Measurements from ENCODE around the gene ABL1. TPM values are rescaled to one million over a fixed set of nuclear protein-coding genes. Genes with fewer than 3 reads are reported as not detected.

The ABL1 gene
- total RNA-seq, 1 donor from 2014 or later = 113 TPM

- Mint-ChIP-seq H3K4me1 (ENCODE audit: low read depth) (no peaks in the 10 kb centered on the region), H3K4me3 (ENCODE audit: low read depth) (no peak overlapping the region), H3K27me3 (peaks cover 7% of the 10 kb centered on the region), H3K27ac (no peak overlapping the region), H3K36me3 (ENCODE audit: insufficient read depth) (no peaks in the 10 kb centered on the region), H3K9me3 (ENCODE audit: low read depth) (no peaks in the 10 kb centered on the region)
- DNase-seq (ENCODE audit: low spot score, unreplicated experiment) = no peak
- TF ChIP-seq CTCF (IDR thresholded peaks at IDR 0.05; ENCODE audit: unreplicated experiment) = no peak
Measured at GRCh38 chr9:130914417-130915095, 79.5 kb downstream of the ABL1 start.

GRCh38 chr9:130915096-130915447 lies 80.0 kb downstream of the ABL1 start:
- DNase-seq (ENCODE audit: low spot score, unreplicated experiment) = no peak
- Mint-ChIP-seq H3K36me3 (ENCODE audit: insufficient read depth) (no peaks in the 10 kb centered on the region), H3K27me3 (peaks cover 7% of the 10 kb centered on the region), H3K4me3 (ENCODE audit: low read depth) (no peak overlapping the region), H3K27ac (no peak overlapping the region), H3K9me3 (ENCODE audit: low read depth) (no peaks in the 10 kb centered on the region), H3K4me1 (ENCODE audit: low read depth) (no peaks in the 10 kb centered on the region)
- TF ChIP-seq CTCF (IDR thresholded peaks at IDR 0.05; ENCODE audit: unreplicated experiment) = no peak

- H3K4me3 Mint-ChIP-seq (ENCODE audit: low read depth) = no peak overlapping the region
- H3K9me3 Mint-ChIP-seq (ENCODE audit: low read depth) = no peaks in the 10 kb centered on the region
- H3K27me3 Mint-ChIP-seq = peaks cover 7% of the 10 kb centered on the region
- DNase-seq (ENCODE audit: low spot score, unreplicated experiment) = no peak
- no peak overlapping the region for H3K27ac Mint-ChIP-seq
- H3K4me1 Mint-ChIP-seq (ENCODE audit: low read depth) = no peaks in the 10 kb centered on the region
- TF ChIP-seq CTCF (IDR thresholded peaks at IDR 0.05; ENCODE audit: unreplicated experiment) = no peak
- H3K36me3 Mint-ChIP-seq (ENCODE audit: insufficient read depth) = no peaks in the 10 kb centered on the region
Measured at GRCh38 chr9:130917168-130917960, 82.3 kb downstream of the ABL1 start.

GRCh38 chr9:130918101-130918825 lies 83.2 kb downstream of the ABL1 start:
- Mint-ChIP-seq H3K27ac (no peak overlapping the region), H3K27me3 (peaks cover 14% of the 10 kb centered on the region), H3K9me3 (ENCODE audit: low read depth) (no peaks in the 10 kb centered on the region), H3K4me1 (ENCODE audit: low read depth) (no peaks in the 10 kb centered on the region), H3K36me3 (ENCODE audit: insufficient read depth) (no peaks in the 10 kb centered on the region), H3K4me3 (ENCODE audit: low read depth) (no peak overlapping the region)
- TF ChIP-seq CTCF (IDR thresholded peaks at IDR 0.05; ENCODE audit: unreplicated experiment) = no peak
- DNase-seq (ENCODE audit: low spot score, unreplicated experiment) = no peak

DNA sequence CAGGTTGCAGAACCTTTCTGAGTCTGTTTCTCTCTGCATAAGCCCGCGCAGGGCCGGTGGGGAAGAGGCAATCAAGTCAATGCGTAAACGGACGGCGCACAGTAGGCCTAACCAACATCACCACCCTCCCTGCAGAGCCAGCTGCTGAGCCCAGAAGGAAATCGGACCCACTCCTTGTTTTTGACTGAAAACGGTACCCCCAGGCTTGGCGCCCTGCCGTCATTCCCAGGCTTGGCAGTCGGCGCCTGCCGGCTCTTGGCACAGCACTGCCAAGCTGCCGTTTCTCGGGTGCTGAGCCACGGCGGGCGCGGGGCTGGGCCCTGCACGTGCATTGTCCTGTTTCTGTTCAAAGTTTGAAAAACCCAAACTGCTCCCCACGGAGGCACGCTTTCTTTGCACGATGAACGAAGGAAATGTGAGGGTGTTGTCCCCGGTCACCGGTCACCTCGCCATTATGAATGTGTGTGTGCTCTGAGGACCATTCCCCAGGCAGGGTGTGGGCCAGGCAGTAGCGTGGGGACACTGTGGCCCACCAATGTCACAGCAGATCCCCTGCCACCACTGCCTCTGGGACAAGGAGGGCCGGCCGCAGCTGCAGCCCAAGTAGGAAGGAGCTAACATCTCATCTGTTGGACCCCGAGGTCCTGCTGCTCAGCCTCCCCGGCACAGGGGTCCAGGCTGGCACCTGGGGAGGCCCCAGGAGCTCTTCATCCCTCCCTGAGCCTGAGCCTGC lies 83.9 kb downstream of the ABL1 start:
- H3K27ac Mint-ChIP-seq = no peak overlapping the region
- no peaks in the 10 kb centered on the region for H3K9me3 Mint-ChIP-seq (ENCODE audit: low read depth)
- H3K27me3 Mint-ChIP-seq = peaks cover 14% of the 10 kb centered on the region
- H3K36me3 Mint-ChIP-seq (ENCODE audit: insufficient read depth) = no peaks in the 10 kb centered on the region
- no peak for DNase-seq (ENCODE audit: low spot score, unreplicated experiment)
- no peak for TF ChIP-seq CTCF (IDR thresholded peaks at IDR 0.05; ENCODE audit: unreplicated experiment)
- no peak overlapping the region for H3K4me3 Mint-ChIP-seq (ENCODE audit: low read depth)
- no peaks in the 10 kb centered on the region for H3K4me1 Mint-ChIP-seq (ENCODE audit: low read depth)
